ENCODE data around the gene FHL3. TPM values are rescaled to one million over a fixed set of nuclear protein-coding genes. Genes with fewer than 3 reads are reported as not detected.
A peak's percentile ranks its signal among the peaks of the same experiment; 100 is the strongest.

The FHL3 gene
- total RNA-seq, 1 experiment from 2014 or later: 23.4 TPM

- no peak for TF ChIP-seq POLR2AphosphoS5 (IDR thresholded peaks at IDR 0.05; ENCODE audit: low read depth, low read length)
- TF ChIP-seq REST (IDR thresholded peaks at IDR 0.05; ENCODE audit: insufficient read depth in 1 of 2, low read depth in 2 of 2, low read length in 1 of 2): no peak
- TF ChIP-seq SIN3A (IDR thresholded peaks at IDR 0.05; ENCODE audit: borderline replicate concordance, insufficient read depth, low read depth, low read length): no peak
- TF ChIP-seq TCF7L2 (IDR thresholded peaks at IDR 0.05; ENCODE audit: low read depth, low read length): no peak
- no peak for TF ChIP-seq CTCF (IDR thresholded peaks at IDR 0.05)
- intact Hi-C loops (cut with micrococcal nuclease; ENCODE audit: unreplicated experiment) (no loop called here), in situ Hi-C loops (cut with HindIII; ENCODE audit: low pct_unique_long_range_greater_than_20kb, low sequenced_read_pairs) (no loop called here)
Observed at GRCh38 chr1:38014171-38014570, 8.9 kb upstream of the FHL3 start.

GRCh38 chr1:38013227-38013622, 7.9 kb upstream of the FHL3 start:
- ChIA-PET POLR2A (interaction anchor here (0.6 to 1.6 kb wide), 2 partner anchors 10 to 18 kb away, joined by 4 to 23 read pairs; no protein-coding TSS in a partner anchor), CTCF (interaction anchor here (0.7 kb wide), 1 partner anchor 15 kb away, joined by 3 read pairs; no protein-coding TSS in a partner anchor)

More at GRCh38 chr1:38014171-38014570, 8.9 kb upstream of the FHL3 start:
- no peak for ATAC-seq
- peaks cover 19% of the 10 kb centered on the region for H3K4me1 ChIP-seq (ENCODE audit: control insufficient read depth, insufficient read depth, low read length)
- BruUV-seq (replicated peaks): no TSS peak
- no peaks in the 10 kb centered on the region for H3K9me3 ChIP-seq (ENCODE audit: control insufficient read depth, insufficient read depth, low read depth, low read length)
- no peak for DNase-seq (ENCODE audit: low read depth, low spot score)
- CTCF ChIA-PET: interaction anchor here (0.7 kb wide), 1 partner anchor 1499 kb away, joined by 4 read pairs; no protein-coding TSS in a partner anchor
- H3K36me3 ChIP-seq (ENCODE audit: control insufficient read depth, insufficient read depth, low read length): peaks cover 10% of the 10 kb centered on the region
- no peaks in the 10 kb centered on the region for H3K27me3 ChIP-seq (ENCODE audit: control insufficient read depth, insufficient read depth, low read length)
- peak overlapping the region; percentile 2 to 98; a peak in 2 of 4 replicates for H3K4me3 ChIP-seq (ENCODE audit: low read depth in 2 of 2, low read length in 2 of 2)
- POLR2A ChIA-PET: interaction anchor here (0.6 kb wide), 2 partner anchors 24 to 417 kb away, joined by 3 read pairs; partner anchors contain the start of gene SF3A3
- H3K27ac ChIP-seq (ENCODE audit: low read length): 0 out of 2 replicates have a peak overlapping the region, but pooled peaks have one; percentile 23

More at GRCh38 chr1:38013227-38013622, 7.9 kb upstream of the FHL3 start:
- DNase-seq (ENCODE audit: low read depth, low spot score) (no peak), ATAC-seq (no peak)
- H3K36me3 ChIP-seq (ENCODE audit: control insufficient read depth, insufficient read depth, low read length): peaks cover 6% of the 10 kb centered on the region
- in situ Hi-C loops (cut with HindIII; ENCODE audit: low pct_unique_long_range_greater_than_20kb, low sequenced_read_pairs): no loop called here
- intact Hi-C loops (cut with micrococcal nuclease; ENCODE audit: unreplicated experiment): no loop called here
- TF ChIP-seq CTCF (IDR thresholded peaks at IDR 0.05) (no peak), REST (IDR thresholded peaks at IDR 0.05; ENCODE audit: insufficient read depth in 1 of 2, low read depth in 2 of 2, low read length in 1 of 2) (no peak)
- H3K4me1 ChIP-seq (ENCODE audit: control insufficient read depth, insufficient read depth, low read length): peaks cover 19% of the 10 kb centered on the region
- peak overlapping the region; percentile 92 to 98 for H3K4me3 ChIP-seq (ENCODE audit: low read depth in 2 of 2, low read length in 2 of 2)
- TSS peak; percentile 85 for BruUV-seq (replicated peaks)
- H3K27me3 ChIP-seq (ENCODE audit: control insufficient read depth, insufficient read depth, low read length): no peaks in the 10 kb centered on the region
- H3K27ac ChIP-seq (ENCODE audit: low read length): peak overlapping the region; percentile 96
- H3K9me3 ChIP-seq (ENCODE audit: control insufficient read depth, insufficient read depth, low read depth, low read length): no peaks in the 10 kb centered on the region
